Measurements from ENCODE around the gene C15orf40. TPM values are rescaled to one million over a fixed set of nuclear protein-coding genes. Genes with fewer than 3 reads are reported as not detected.

Gene C15orf40
- total and polyA plus RNA-seq, 2 of the 13 experiments (the other 11 are each of a cell fraction or from before 2014, with no cell fraction given) = 24.0 to 26.3 TPM

DNA sequence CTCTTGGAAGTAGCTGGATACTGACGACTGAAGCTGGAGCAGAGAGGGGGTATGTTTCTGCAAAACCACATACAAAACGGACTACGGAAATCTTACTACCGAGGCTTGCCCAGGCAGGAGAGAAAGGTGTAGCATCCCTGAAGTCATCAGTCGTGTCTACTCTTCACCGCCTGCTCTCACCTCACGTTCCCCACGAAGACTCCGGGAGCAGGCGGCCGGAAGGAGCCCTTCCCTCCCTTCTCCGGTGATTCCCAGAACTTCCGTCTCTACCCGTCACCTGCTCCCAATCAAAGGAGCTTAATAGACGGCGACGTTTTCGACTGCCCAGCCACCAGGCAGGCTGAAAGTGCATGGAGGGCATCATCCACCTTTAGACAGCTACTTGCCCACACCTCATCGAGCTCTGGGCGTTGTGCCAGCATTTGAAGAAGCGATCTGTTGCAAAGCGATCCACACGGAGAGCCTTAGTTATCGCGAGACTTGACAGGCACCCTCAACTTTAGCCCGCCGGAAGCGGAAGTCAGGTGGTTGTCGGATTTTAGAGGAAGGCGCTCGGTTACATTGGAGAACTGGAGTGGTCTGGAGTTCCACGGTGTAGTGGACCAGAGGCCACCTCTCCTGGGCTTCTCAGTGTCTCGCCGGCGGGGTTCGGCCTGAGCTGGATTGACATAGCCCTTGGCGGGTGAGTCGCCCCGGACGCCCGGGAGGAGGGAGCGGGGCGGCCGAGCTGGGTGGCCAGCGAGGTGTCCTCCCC is 25.6 kb downstream of the C15orf40 start, which contains the start of gene RAMAC (continued):
- TF ChIP-seq, protein P1, sequence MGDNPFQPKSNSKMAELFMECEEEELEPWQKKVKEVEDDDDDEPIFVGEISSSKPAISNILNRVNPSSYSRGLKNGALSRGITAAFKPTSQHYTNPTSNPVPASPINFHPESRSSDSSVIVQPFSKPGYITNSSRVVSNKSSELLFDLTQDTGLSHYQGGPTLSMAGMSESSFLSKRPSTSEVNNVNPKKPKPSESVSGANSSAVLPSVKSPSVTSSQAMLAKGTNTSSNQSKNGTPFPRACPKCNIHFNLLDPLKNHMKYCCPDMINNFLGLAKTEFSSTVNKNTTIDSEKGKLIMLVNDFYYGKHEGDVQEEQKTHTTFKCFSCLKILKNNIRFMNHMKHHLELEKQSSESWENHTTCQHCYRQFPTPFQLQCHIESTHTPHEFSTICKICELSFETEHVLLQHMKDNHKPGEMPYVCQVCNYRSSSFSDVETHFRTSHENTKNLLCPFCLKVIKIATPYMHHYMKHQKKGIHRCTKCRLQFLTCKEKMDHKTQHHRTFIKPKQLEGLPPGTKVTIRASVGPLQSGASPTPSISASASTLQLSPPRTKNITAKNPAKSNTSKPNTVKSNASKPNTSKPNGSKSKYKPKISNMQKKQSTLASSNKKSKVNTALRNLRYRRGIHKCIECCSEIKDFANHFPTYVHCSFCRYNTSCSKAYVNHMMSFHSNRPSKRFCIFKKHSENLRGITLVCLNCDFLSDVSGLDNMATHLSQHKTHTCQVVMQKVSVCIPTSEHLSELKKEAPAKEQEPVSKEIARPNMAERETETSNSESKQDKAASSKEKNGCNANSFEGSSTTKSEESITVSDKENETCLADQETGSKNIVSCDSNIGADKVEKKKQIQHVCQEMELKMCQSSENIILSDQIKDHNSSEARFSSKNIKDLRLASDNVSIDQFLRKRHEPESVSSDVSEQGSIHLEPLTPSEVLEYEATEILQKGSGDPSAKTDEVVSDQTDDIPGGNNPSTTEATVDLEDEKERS (CRISPR knock-in tag; IDR thresholded peaks at IDR 0.05) = peak; percentile 63; the same call in 1 of the 2 replicates
- TF ChIP-seq SP1 (IDR thresholded peaks at IDR 0.05) = no peak
- TF ChIP-seq SP1 (CRISPR knock-in tag; IDR thresholded peaks at IDR 0.05) = no peak
- peak; percentile 78 for TF ChIP-seq ETV5 (CRISPR knock-in tag; IDR thresholded peaks at IDR 0.05; ENCODE audit: borderline replicate concordance)
- TF ChIP-seq NCOA2 (CRISPR knock-in tag; IDR thresholded peaks at IDR 0.05) = peak; percentile 66; the same call in 1 of the 2 replicates
- TF ChIP-seq ZNF546 (CRISPR knock-in tag; conservative IDR thresholded peaks at IDR 0.05) = peak; percentile 92
- peak; percentile 90 for TF ChIP-seq ZNF280B (CRISPR knock-in tag; IDR thresholded peaks at IDR 0.05; ENCODE audit: borderline replicate concordance)
- no peak for TF ChIP-seq IRX3 (CRISPR knock-in tag; IDR thresholded peaks at IDR 0.05; ENCODE audit: borderline replicate concordance, low read depth)
- TF ChIP-seq RELA (CRISPR knock-in tag; IDR thresholded peaks at IDR 0.05) = peak; percentile 24; the same call in 1 of the 2 replicates
- TF ChIP-seq, protein P2, sequence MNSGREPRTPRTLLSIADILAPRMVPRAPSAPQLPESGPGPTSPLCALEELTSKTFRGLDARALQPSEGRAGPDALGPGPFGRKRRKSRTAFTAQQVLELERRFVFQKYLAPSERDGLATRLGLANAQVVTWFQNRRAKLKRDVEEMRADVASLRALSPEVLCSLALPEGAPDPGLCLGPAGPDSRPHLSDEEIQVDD (CRISPR knock-in tag; IDR thresholded peaks at IDR 0.05; ENCODE audit: borderline replicate concordance) = peak; percentile 93; the same call in 1 of the 2 replicates
- TF ChIP-seq ZNF782 (CRISPR knock-in tag; IDR thresholded peaks at IDR 0.05; ENCODE audit: borderline replicate concordance) = no peak
- TF ChIP-seq TIGD3 (CRISPR knock-in tag; IDR thresholded peaks at IDR 0.05; ENCODE audit: borderline replicate concordance) = peak; percentile 82; the same call in 1 of the 2 replicates
- TF ChIP-seq CEBPG (CRISPR knock-in tag; IDR thresholded peaks at IDR 0.05) = peak; percentile 36; the same call in 1 of the 2 replicates
- TF ChIP-seq ZHX1 (CRISPR knock-in tag; IDR thresholded peaks at IDR 0.05; ENCODE audit: low read depth) = no peak
- peak; percentile 58; the same call in 1 of the 2 replicates for TF ChIP-seq KDM3A (CRISPR knock-in tag; IDR thresholded peaks at IDR 0.05; ENCODE audit: low read depth)
- peak; percentile 71 for TF ChIP-seq HDAC2 (CRISPR knock-in tag; IDR thresholded peaks at IDR 0.05)
- TF ChIP-seq MBD4 (IDR thresholded peaks at IDR 0.05; ENCODE audit: borderline replicate concordance, low read length) = no peak; the same call in 1 of the 2 replicates
- TF ChIP-seq POLR2A (IDR thresholded peaks at IDR 0.05; ENCODE audit: insufficient read depth in 1 of 2, low read depth in 2 of 2, low read length in 2 of 2) = peak; percentile 74 to 76
- no peak for TF ChIP-seq CHD4 (IDR thresholded peaks at IDR 0.05; ENCODE audit: borderline replicate concordance, low read length)
- no peak for TF ChIP-seq ATRX (CRISPR knock-in tag; IDR thresholded peaks at IDR 0.05; ENCODE audit: borderline replicate concordance)
- TF ChIP-seq ZBTB21 (CRISPR knock-in tag; IDR thresholded peaks at IDR 0.05) = peak; percentile 50; the same call in 1 of the 2 replicates

Measured in HepG2 (cell line).